Activated T-helper 1 cell treated with anti-CD3 and anti-CD28 coated beads, Interleukin-12 subunit alpha, Interleukin-12 subunit beta, Interleukin-2, Interleukin-4 antibody, amounts not matched to agents 30 ng/mL and 10 ng/mL and 1 ng/mL, durations not matched to agents 14 hours and 24 hours and 36 hours (primary cell): ENCODE measurements around the gene RND2. TPM values are rescaled to one million over a fixed set of nuclear protein-coding genes. Genes with fewer than 3 reads are reported as not detected.

ENCODE experiments used
- total RNA-seq: library from RNA; stranded (reverse); gene quantifications from 2 replicates; pipeline ENCODE4 v1.2.3, GENCODE V29; 2022

The RND2 gene
- total RNA-seq, 1 donor from 2014 or later, result not detected

Other genes starting within 250 kb of the RND2 start
- 0.12 and 0.29 TPM in 2 replicates for gene WNK4, start 244.6 kb upstream of the RND2 start, total RNA-seq
- 53.5 and 59.3 TPM in 2 replicates for gene COA3, start 226.5 kb upstream of the RND2 start, total RNA-seq
- gene CNTD1, start 226.4 kb upstream of the RND2 start, total RNA-seq, result not detected in 2 replicates
- gene BECN1, start 200.9 kb upstream of the RND2 start, total RNA-seq, result 100 and 110 TPM in 2 replicates
- gene PSME3, start 191.8 kb upstream of the RND2 start, total RNA-seq, result 217 and 220 TPM in 2 replicates
- gene AOC2, start 180.7 kb upstream of the RND2 start, total RNA-seq, result 3.6 and 4.0 TPM in 2 replicates
- 1.9 and 3.7 TPM in 2 replicates for gene AOC3, start 174.0 kb upstream of the RND2 start, total RNA-seq
- not detected in 2 replicates for gene G6PC1, start 124.4 kb upstream of the RND2 start, total RNA-seq
- gene AARSD1, start 60.8 kb upstream of the RND2 start, total RNA-seq, result 78.2 and 85.5 TPM in 2 replicates
- 1.0 and 1.6 TPM in 2 replicates for gene PTGES3L, start 45.2 kb upstream of the RND2 start, total RNA-seq
- 16.9 and 18.8 TPM in 2 replicates for gene RUNDC1, start 44.7 kb upstream of the RND2 start, total RNA-seq
- gene RPL27, start 26.8 kb upstream of the RND2 start, total RNA-seq, result 1,049 and 1,126 TPM in 2 replicates
- gene IFI35, start 18.4 kb upstream of the RND2 start, total RNA-seq, result 65.8 and 67.0 TPM in 2 replicates
- 17.3 TPM in 2 replicates for gene VAT1, start 2.8 kb upstream of the RND2 start, total RNA-seq
- gene BRCA1, start 100.1 kb downstream of the RND2 start, total RNA-seq, result 76.1 and 79.8 TPM in 2 replicates
- gene NBR1, start 146.0 kb downstream of the RND2 start, total RNA-seq, result 53.4 and 56.1 TPM in 2 replicates
- 18.2 and 19.1 TPM in 2 replicates for gene TMEM106A, start 186.6 kb downstream of the RND2 start, total RNA-seq
- gene CCDC200, start 203.4 kb downstream of the RND2 start, total RNA-seq, result 0.32 and 0.47 TPM in 2 replicates
- gene RNU2-1, start 208.7 kb downstream of the RND2 start, total RNA-seq, result 5,029 and 6,685 TPM in 2 replicates